PC-9 (cell line): Measurements from ENCODE around the gene TMEM125.

Experiments used
- EZH2 ChIP-seq: fragments of 200-600 bp; sonication (generic); IDR thresholded peaks from 2 replicates; pipeline ENCODE4 v1.8.0; 2017; ENCODE audit warnings: antibody characterized with exemption, low read depth
- TF ChIP-seq, protein P1 (sequence below): fragments of 200-600 bp; sonication (generic); conservative IDR thresholded peaks from 2 replicates; pipeline ENCODE4 v1.6.1; 2017; ENCODE audit warnings: mixed run types, antibody characterized with exemption, mild to moderate bottlenecking, moderate library complexity

DNA sequence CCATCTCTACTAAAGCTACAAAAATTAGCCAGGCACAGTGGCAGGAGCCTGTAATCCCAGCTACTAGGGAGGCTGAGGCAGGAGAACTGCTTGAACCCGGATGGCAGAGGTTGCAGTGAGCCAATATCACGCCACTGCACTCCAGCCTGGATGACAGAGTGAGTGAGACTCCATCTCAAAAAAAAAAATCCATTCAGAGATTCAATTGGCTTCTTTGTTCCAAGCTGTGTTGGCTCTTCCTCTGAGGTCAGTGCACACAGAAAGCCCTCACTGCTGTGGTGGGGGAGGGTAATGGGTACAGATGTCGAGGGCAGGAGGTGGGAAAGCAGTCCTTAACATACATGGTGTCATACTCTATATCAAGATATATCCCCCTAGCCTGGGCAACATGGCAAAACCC, 45.7 kb downstream of the TMEM125 start:
- TF ChIP-seq, protein P1, sequence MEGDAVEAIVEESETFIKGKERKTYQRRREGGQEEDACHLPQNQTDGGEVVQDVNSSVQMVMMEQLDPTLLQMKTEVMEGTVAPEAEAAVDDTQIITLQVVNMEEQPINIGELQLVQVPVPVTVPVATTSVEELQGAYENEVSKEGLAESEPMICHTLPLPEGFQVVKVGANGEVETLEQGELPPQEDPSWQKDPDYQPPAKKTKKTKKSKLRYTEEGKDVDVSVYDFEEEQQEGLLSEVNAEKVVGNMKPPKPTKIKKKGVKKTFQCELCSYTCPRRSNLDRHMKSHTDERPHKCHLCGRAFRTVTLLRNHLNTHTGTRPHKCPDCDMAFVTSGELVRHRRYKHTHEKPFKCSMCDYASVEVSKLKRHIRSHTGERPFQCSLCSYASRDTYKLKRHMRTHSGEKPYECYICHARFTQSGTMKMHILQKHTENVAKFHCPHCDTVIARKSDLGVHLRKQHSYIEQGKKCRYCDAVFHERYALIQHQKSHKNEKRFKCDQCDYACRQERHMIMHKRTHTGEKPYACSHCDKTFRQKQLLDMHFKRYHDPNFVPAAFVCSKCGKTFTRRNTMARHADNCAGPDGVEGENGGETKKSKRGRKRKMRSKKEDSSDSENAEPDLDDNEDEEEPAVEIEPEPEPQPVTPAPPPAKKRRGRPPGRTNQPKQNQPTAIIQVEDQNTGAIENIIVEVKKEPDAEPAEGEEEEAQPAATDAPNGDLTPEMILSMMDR, result no peak
- no peak for TF ChIP-seq EZH2
